PC-3 (cell line): ENCODE data around the gene FYTTD1.

ENCODE experiments used
- EZH2 ChIP-seq: fragments of 300-600 bp; sonication (generic); IDR thresholded peaks from one replicate; pipeline ENCODE4 v1.6.1; 2017; ENCODE audit warnings: antibody characterized with exemption, mild to moderate bottlenecking, low read length; ENCODE audit not compliant: unreplicated experiment
- EZH2phosphoT487 ChIP-seq: fragments of 300-600 bp; sonication (generic); IDR thresholded peaks from 2 replicates; pipeline ENCODE4 v1.6.1; 2018; ENCODE audit warnings: mild to moderate bottlenecking, antibody characterized with exemption, low read length, borderline replicate concordance

DNA sequence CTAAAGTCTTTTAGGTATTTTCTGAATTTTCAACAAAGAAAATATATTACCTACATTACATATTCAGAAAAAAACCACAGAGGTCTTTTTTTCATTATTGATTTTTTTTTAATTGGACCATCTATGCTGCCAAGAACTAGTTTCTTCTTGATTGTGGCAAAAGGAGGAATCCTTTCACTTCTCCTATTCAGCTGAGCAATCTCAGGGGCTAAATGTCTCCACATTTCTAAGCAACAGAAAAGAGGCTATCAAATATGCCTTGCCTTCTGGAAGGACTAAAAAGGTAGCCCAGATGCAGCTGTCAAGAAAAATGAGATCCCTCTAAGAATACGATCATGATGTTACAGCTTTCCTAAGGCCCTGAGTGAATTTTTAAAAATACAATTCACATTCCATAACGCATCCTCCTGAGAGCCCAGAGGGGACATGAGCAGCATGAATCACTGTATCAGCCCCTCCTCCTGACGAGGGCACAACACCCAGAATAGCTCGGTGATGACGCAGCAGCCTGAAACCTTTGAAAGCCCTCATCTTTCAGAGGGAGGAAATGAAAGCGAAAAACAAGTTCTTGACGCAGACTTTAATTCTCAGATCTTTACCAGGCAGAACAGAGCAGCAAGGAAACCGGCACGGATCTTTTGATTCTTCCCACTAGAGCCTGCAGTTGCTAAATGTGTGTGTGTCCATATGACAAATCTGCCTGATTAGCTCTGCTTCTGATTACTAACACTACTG is 37.5 kb upstream of the FYTTD1 start:
- TF ChIP-seq EZH2phosphoT487 (no peak), EZH2 (no peak)
